B cell (primary cell): ENCODE measurements around the gene PTPN13. TPM values are rescaled to one million over a fixed set of nuclear protein-coding genes. Genes with fewer than 3 reads are reported as not detected.

Experiments used
- ATAC-seq: fragments of 200-7000 bp; cut with Tn5 transposase; one replicate; pipeline ENCODE4 v1.10.0; 2021; ENCODE audit warnings: low read depth, mild to moderate bottlenecking, moderate number of reproducible peaks, moderate library complexity
- CTCF ChIA-PET: fragments of 350-600 bp; sonication (Branson Sonifier 250); formaldehyde crosslinking; loops from one replicate; lab custom pipeline; 2021; ENCODE audit warnings: antibody characterized with exemption, inconsistent platforms; lab: Charles Lee
- POLR2A ChIA-PET: fragments of 350-600 bp; sonication (Branson Sonifier 250); formaldehyde crosslinking; loops from one replicate; lab custom pipeline; 2021; ENCODE audit warnings: antibody characterized with exemption; lab: Charles Lee
- DNase-seq: peaks from one replicate; pipeline ENCODE4 v3.0.0; 2013
- H2AFZ ChIP-seq: 2 replicates; pipeline ENCODE4 v1.6.1; 2012; ENCODE audit warnings: mild to moderate bottlenecking, low read depth, low read length; ENCODE audit not compliant: insufficient read depth, poor library complexity, severe bottlenecking
- H3K27ac ChIP-seq, 2 donors: 1 replicate in 1 of 2; 2 replicates in 1 of 2; pipeline ENCODE4 v1.5.1; 2012 to 2013; ENCODE audit warnings: low read length in 2 of 2, mild to moderate bottlenecking in 2 of 2, moderate library complexity in 1 of 2
- H3K27me3 ChIP-seq, 4 experiments: fragments of 200-600 bp in 1 of 4; sonication (generic) in 1 of 4; replicated peaks in 1 of 4; 1 replicate in 2 of 4; 2 replicates in 2 of 4; pipeline versions ENCODE4 v1.6.1 to v1.7.0; 2013 to 2016; ENCODE audit warnings: low read length in 3 of 4, mild to moderate bottlenecking in 2 of 4, mixed read lengths in 1 of 4, moderate library complexity in 1 of 4; ENCODE audit not compliant: insufficient read depth in 4 of 4, control insufficient read depth in 3 of 4; ENCODE audit errors: control extremely low read depth in 1 of 4
- H3K36me3 ChIP-seq, 2 experiments: replicated peaks in 1 of 2; 1 replicate in 1 of 2; 2 replicates in 1 of 2; pipeline versions ENCODE4 v1.6.1 to v1.7.1; 2013; ENCODE audit warnings: low read length in 1 of 2; ENCODE audit not compliant: insufficient read depth in 2 of 2, control insufficient read depth in 1 of 2; ENCODE audit errors: control extremely low read depth in 1 of 2, extremely low read depth in 1 of 2
- H3K4me1 ChIP-seq, 2 donors: fragments of 200-600 bp in 1 of 2; sonication (generic) in 1 of 2; 1 replicate in 1 of 2; 2 replicates in 1 of 2; pipeline versions ENCODE4 v1.5.1 to v1.6.1; 2013 to 2017; ENCODE audit warnings: low read length in 2 of 2; ENCODE audit not compliant: control insufficient read depth in 2 of 2, insufficient read depth in 2 of 2
- H3K4me2 ChIP-seq: replicated peaks from 2 replicates; pipeline ENCODE3; 2012; ENCODE audit warnings: mild to moderate bottlenecking, low read depth, low read length; ENCODE audit not compliant: poor library complexity, severe bottlenecking
- H3K4me3 ChIP-seq, 5 experiments: fragments of 200-600 bp in 1 of 5; sonication (generic) in 1 of 5; 1 replicate in 3 of 5; 2 replicates in 2 of 5; pipeline versions ENCODE4 v1.5.1 to v1.7.0; 2011 to 2016; ENCODE audit warnings: low read length in 4 of 5, mild to moderate bottlenecking in 4 of 5, low read depth in 2 of 5, control low read depth in 1 of 5, moderate library complexity in 1 of 5; ENCODE audit not compliant: insufficient read depth in 1 of 5; ENCODE audit errors: control extremely low read depth in 1 of 5, extremely low read depth in 1 of 5
- H3K79me2 ChIP-seq: fragments of 200-600 bp; sonication (generic); one replicate; pipeline ENCODE4 v1.6.0; 2016; ENCODE audit warnings: low read length; ENCODE audit not compliant: control insufficient read depth, insufficient read depth
- H3K9ac ChIP-seq: fragments of 200-600 bp; sonication (generic); 2 replicates; pipeline ENCODE4 v1.6.1; 2017; ENCODE audit warnings: mild to moderate bottlenecking, low read length, moderate library complexity
- H3K9me3 ChIP-seq, 3 donors: one replicate each; pipeline versions ENCODE4 v1.6.1 to v1.7.1; 2013; ENCODE audit warnings: low read length in 2 of 3; ENCODE audit not compliant: control insufficient read depth in 2 of 3, insufficient read depth in 1 of 3; ENCODE audit errors: control extremely low read depth in 1 of 3
- H4K20me1 ChIP-seq: 2 replicates; pipeline ENCODE4 v1.6.0; 2012; ENCODE audit warnings: mild to moderate bottlenecking, low read length; ENCODE audit not compliant: insufficient read depth, control insufficient read depth, poor library complexity, severe bottlenecking
- H3K27ac Mint-ChIP-seq: one replicate; pipeline ENCODE4 v1.8.0; 2021; ENCODE audit warnings: mixed read lengths
- H3K27me3 Mint-ChIP-seq: one replicate; pipeline ENCODE4 v1.8.0; 2021; ENCODE audit warnings: mixed read lengths
- H3K4me1 Mint-ChIP-seq: one replicate; pipeline ENCODE4 v1.8.0; 2021; ENCODE audit warnings: mixed read lengths
- H3K4me3 Mint-ChIP-seq: one replicate; pipeline ENCODE4 v1.8.0; 2021; ENCODE audit warnings: mixed read lengths
- H3K9me3 Mint-ChIP-seq: one replicate; pipeline ENCODE4 v1.8.0; 2022; ENCODE audit warnings: mixed read lengths; ENCODE audit not compliant: insufficient read depth
- EZH2 ChIP-seq: IDR thresholded peaks from 2 replicates; pipeline ENCODE4 v1.6.1; 2012; ENCODE audit warnings: borderline replicate concordance, low read depth, mild to moderate bottlenecking, moderate library complexity, low read length; ENCODE audit not compliant: insufficient read depth, poor library complexity, severe bottlenecking
- WGBS: methylation state at CpG from one replicate; pipeline ENCODE4 v1.1.5; 2013; ENCODE audit warnings: missing lambda C conversion rate; ENCODE audit not compliant: insufficient coverage; 5-methylcytosine and 5-hydroxymethylcytosine counted together
- intact Hi-C: fragments of 100-400 bp; cut with micrococcal nuclease; formaldehyde crosslinking; loops from one replicate; pipeline ENCODE4 v1.10.0; 2022
- polyA plus RNA-seq: library from polyadenylated mRNA; depleted of rRNA; stranded (reverse); fragments of >200 nt; gene quantifications from 2 replicates; pipeline ENCODE4 v1.2.3, GENCODE V29; 2012
- total RNA-seq, 2 donors: library from RNA; stranded (reverse); fragments of 120-200 nt in 1 of 2; gene quantifications; 1 replicate in 1 of 2; 2 replicates in 1 of 2; pipeline versions ENCODE4 v1.2.3 to v1.2.4, GENCODE V29; 2013 to 2022
- TF ChIP-seq, protein P1 (sequence below): fragments of 200-600 bp; IDR thresholded peaks from one replicate; pipeline ENCODE4 v1.8.0; 2022; ENCODE audit warnings: antibody characterized with exemption, mild to moderate bottlenecking

PTPN13 gene
- total and polyA plus RNA-seq, 2 donors (not counting 1 experiment from before 2014, with no cell fraction given): 0.91 TPM; not detected in 1

- Histone ChIP-seq H2AFZ (no peak overlapping the region), H3K36me3 (no peaks in the 10 kb centered on the region), H3K4me3 (no peak overlapping the region), H3K79me2 (no peaks in the 10 kb centered on the region), H3K27me3 (no peaks in the 10 kb centered on the region), H3K27ac (no peak overlapping the region), H4K20me1 (no peaks in the 10 kb centered on the region), H3K9me3 (no peaks in the 10 kb centered on the region), H3K4me1 (no peaks in the 10 kb centered on the region), H3K4me2 (no peak overlapping the region), H3K9ac (no peak overlapping the region)
- WGBS: no CpG with 5 or more reads among the region's 3 CpGs
- H3K27me3 Mint-ChIP-seq: peaks cover 3% of the 10 kb centered on the region
- DNase-seq (no peak), ATAC-seq (no peak)
- no peak overlapping the region for H3K4me3 Mint-ChIP-seq
- no peaks in the 10 kb centered on the region for H3K9me3 Mint-ChIP-seq
- TF ChIP-seq EZH2: no peak
- TF ChIP-seq, protein P1, sequence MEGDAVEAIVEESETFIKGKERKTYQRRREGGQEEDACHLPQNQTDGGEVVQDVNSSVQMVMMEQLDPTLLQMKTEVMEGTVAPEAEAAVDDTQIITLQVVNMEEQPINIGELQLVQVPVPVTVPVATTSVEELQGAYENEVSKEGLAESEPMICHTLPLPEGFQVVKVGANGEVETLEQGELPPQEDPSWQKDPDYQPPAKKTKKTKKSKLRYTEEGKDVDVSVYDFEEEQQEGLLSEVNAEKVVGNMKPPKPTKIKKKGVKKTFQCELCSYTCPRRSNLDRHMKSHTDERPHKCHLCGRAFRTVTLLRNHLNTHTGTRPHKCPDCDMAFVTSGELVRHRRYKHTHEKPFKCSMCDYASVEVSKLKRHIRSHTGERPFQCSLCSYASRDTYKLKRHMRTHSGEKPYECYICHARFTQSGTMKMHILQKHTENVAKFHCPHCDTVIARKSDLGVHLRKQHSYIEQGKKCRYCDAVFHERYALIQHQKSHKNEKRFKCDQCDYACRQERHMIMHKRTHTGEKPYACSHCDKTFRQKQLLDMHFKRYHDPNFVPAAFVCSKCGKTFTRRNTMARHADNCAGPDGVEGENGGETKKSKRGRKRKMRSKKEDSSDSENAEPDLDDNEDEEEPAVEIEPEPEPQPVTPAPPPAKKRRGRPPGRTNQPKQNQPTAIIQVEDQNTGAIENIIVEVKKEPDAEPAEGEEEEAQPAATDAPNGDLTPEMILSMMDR: no peak
- POLR2A ChIA-PET: no interaction called here
- intact Hi-C loops: no loop called here
- no peak overlapping the region for H3K27ac Mint-ChIP-seq
- H3K4me1 Mint-ChIP-seq: no peaks in the 10 kb centered on the region
- CTCF ChIA-PET: no interaction called here
Measured at GRCh38 chr4:86704601-86705000, 110.5 kb downstream of the PTPN13 start.

DNA sequence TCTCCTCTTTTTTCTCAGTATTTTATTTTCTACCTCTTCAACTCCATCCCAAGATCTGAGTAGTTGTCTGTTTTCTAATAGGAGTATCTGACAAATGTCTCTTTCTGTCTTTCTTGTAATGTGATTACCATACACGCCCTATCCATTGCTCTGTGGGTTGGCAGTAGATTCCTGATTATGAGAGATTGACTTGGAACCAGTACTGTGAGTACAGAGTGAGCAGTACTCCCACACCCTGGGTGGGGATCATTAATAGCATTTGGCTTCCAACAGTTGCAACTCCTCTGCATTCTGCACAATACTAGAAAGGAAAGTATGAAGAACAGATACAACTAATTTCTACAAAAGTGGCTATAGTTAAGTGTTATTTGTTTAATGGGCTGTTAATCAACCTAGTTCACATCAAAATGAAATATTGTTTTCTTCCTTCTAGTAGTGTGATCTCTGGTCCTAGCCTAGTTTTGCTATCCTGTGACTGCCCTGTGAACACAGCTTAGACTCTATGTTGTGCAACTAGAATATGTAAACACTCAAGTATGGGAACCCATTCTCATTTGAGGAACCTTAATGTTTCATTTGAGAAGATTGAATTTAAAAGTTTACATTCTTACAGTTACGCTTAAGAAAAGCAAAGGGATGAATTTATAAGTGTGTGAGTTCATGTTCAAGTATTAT is 112.9 kb downstream of the PTPN13 start:
- H3K27ac Mint-ChIP-seq: no peak overlapping the region
- no peaks in the 10 kb centered on the region for H3K9me3 ChIP-seq
- no peaks in the 10 kb centered on the region for H4K20me1 ChIP-seq
- no peaks in the 10 kb centered on the region for H3K36me3 ChIP-seq
- H3K27ac ChIP-seq: no peak overlapping the region
- H3K79me2 ChIP-seq: no peaks in the 10 kb centered on the region
- intact Hi-C loops: no loop called here
- H3K27me3 ChIP-seq: no peaks in the 10 kb centered on the region
- ChIA-PET CTCF (no interaction called here), POLR2A (no interaction called here)
- no peak for ATAC-seq
- H3K27me3 Mint-ChIP-seq: peaks cover 3% of the 10 kb centered on the region
- H3K4me1 ChIP-seq: no peaks in the 10 kb centered on the region
- no peaks in the 10 kb centered on the region for H3K4me1 Mint-ChIP-seq
- H3K4me3 ChIP-seq: no peak overlapping the region
- H3K9ac ChIP-seq: no peak overlapping the region
- TF ChIP-seq, protein P1: no peak
- TF ChIP-seq EZH2: no peak
- no peaks in the 10 kb centered on the region for H3K9me3 Mint-ChIP-seq
- no peak overlapping the region for H3K4me3 Mint-ChIP-seq
- no peak overlapping the region for H2AFZ ChIP-seq
- no CpG with 5 or more reads among the region's 2 CpGs for WGBS
- H3K4me2 ChIP-seq: no peak overlapping the region
- no peak for DNase-seq
